Right atrium auricular region (tissue), 2 donors: ENCODE results near the gene POLR3G. TPM values are rescaled to one million over a fixed set of nuclear protein-coding genes. Genes with fewer than 3 reads are reported as not detected.

Experiments used
- DNase-seq: peaks from one replicate; pipeline ENCODE4 v3.0.0-alpha.2; 2019; ENCODE audit warnings: low spot score
- H3K27ac ChIP-seq, 2 donors: fragments of 200-600 bp; sonication (generic); 1 replicate in 1 of 2; 2 replicates in 1 of 2; pipeline ENCODE4 v1.5.1; 2016 to 2019
- H3K27me3 ChIP-seq, 2 donors: fragments of 200-600 bp; sonication (generic); one replicate each; pipeline versions ENCODE4 v1.5.1 to v1.6.0; 2017 to 2019
- H3K36me3 ChIP-seq: fragments of 200-600 bp; sonication (generic); one replicate; pipeline ENCODE4 v1.5.1; 2016
- H3K4me1 ChIP-seq, 2 donors: fragments of 200-600 bp; sonication (generic); one replicate each; pipeline versions ENCODE4 v1.5.1 to v1.6.0; 2017 to 2019
- H3K4me3 ChIP-seq, 2 donors: fragments of 200-600 bp; sonication (generic); 1 replicate in 1 of 2; 2 replicates in 1 of 2; pipeline ENCODE4 v1.5.1; 2017 to 2019; ENCODE audit warnings: mild to moderate bottlenecking in 1 of 2, moderate library complexity in 1 of 2
- H3K9me3 ChIP-seq, 2 donors: fragments of 200-600 bp; sonication (generic); one replicate each; pipeline ENCODE4 v1.5.1; 2019
- CTCF ChIP-seq, 2 donors: fragments of 200-600 bp; sonication (generic); IDR thresholded peaks; one replicate each; pipeline ENCODE4 v1.5.1; 2019; ENCODE audit warnings: antibody characterized with exemption in 2 of 2
- total RNA-seq, 2 donors: library from RNA; depleted of rRNA; stranded (reverse); fragments of >200 nt; gene quantifications; one replicate each; pipeline ENCODE4 v1.1.0, GENCODE V29; 2016

The POLR3G gene
- 1 to 10 TPM in 1 of 2 donors, under 1 TPM in 1; 0.85 to 1.6 TPM for total RNA-seq

GRCh38 chr5:90474235-90475107 is at the start of gene POLR3G, which contains the start of gene MBLAC2:
Gene POLR3G (plus strand): TSS chr5:90474864. CDS start chr5:90485568, 10,704 bp downstream.
Gene MBLAC2 (minus strand): TSS chr5:90474771. CDS start chr5:90474292, 479 bp downstream.
- TF ChIP-seq CTCF (IDR thresholded peaks at IDR 0.05), result peak in 1 of 2 donors; percentile 64
- H3K4me3 ChIP-seq, result peak within 1 kb of the TSS; percentile 77 to 90
- no peaks in the 10 kb centered on the region for H3K9me3 ChIP-seq
- peak; percentile 90 for DNase-seq
- no peaks in the 10 kb centered on the region for H3K36me3 ChIP-seq
- peak within 1 kb of the TSS; percentile 82 to 83 for H3K27ac ChIP-seq
- no peaks in the 10 kb centered on the region for H3K27me3 ChIP-seq
- peaks cover 0 to 9% of the 10 kb centered on the region in 2 donors for H3K4me1 ChIP-seq

- H3K4me1 ChIP-seq, result no peaks in the 10 kb centered on the region
- no peak for DNase-seq
- H3K4me3 ChIP-seq, result no peak overlapping the region
- peak; percentile 37 to 66 for TF ChIP-seq CTCF (IDR thresholded peaks at IDR 0.05)
- H3K36me3 ChIP-seq, result no peaks in the 10 kb centered on the region
- H3K27ac ChIP-seq, result no peak overlapping the region
- no peaks in the 10 kb centered on the region for H3K9me3 ChIP-seq
- H3K27me3 ChIP-seq, result no peaks in the 10 kb centered on the region
Observed at GRCh38 chr5:90434116-90434714, 40.4 kb upstream of the POLR3G start.

GRCh38 chr5:90437663-90438062 is 37.0 kb upstream of the POLR3G start:
- no peak for DNase-seq
- H3K36me3 ChIP-seq, result no peaks in the 10 kb centered on the region
- TF ChIP-seq CTCF (IDR thresholded peaks at IDR 0.05), result no peak
- H3K27me3 ChIP-seq, result no peaks in the 10 kb centered on the region
- no peaks in the 10 kb centered on the region for H3K9me3 ChIP-seq
- H3K4me3 ChIP-seq, result no peak overlapping the region
- no peaks in the 10 kb centered on the region for H3K4me1 ChIP-seq
- H3K27ac ChIP-seq, result no peak overlapping the region

- Histone ChIP-seq H3K27ac (no peak overlapping the region), H3K27me3 (no peaks in the 10 kb centered on the region), H3K4me1 (no peaks in the 10 kb centered on the region), H3K4me3 (no peak overlapping the region), H3K9me3 (no peaks in the 10 kb centered on the region), H3K36me3 (no peaks in the 10 kb centered on the region)
- TF ChIP-seq CTCF (IDR thresholded peaks at IDR 0.05), result no peak
- DNase-seq, result no peak
Observed at GRCh38 chr5:90438100-90438499, 36.6 kb upstream of the POLR3G start.

- Histone ChIP-seq H3K4me3 (no peak overlapping the region), H3K27me3 (no peaks in the 10 kb centered on the region), H3K36me3 (no peaks in the 10 kb centered on the region), H3K4me1 (no peaks in the 10 kb centered on the region), H3K27ac (no peak overlapping the region), H3K9me3 (no peaks in the 10 kb centered on the region)
- no peak for TF ChIP-seq CTCF (IDR thresholded peaks at IDR 0.05)
- no peak for DNase-seq
Observed at GRCh38 chr5:90440644-90441043, 34.0 kb upstream of the POLR3G start.
